PC-3 (cell line): ENCODE data around the gene ZNF862. TPM values are rescaled to one million over a fixed set of nuclear protein-coding genes. Genes with fewer than 3 reads are reported as not detected.

Experiments used
- ATAC-seq: fragments of 200-7000 bp; cut with Tn5 transposase; 2 replicates; pipeline ENCODE4 v1.9.1; 2020; ENCODE audit warnings: mild to moderate bottlenecking, moderate library complexity
- BruUV-seq: library from RNA; stranded (reverse); fragments of 400-500 nt; replicated peaks from 2 replicates; lab custom pipeline; 2021; lab: Mats Ljungman, UMichigan
- CTCF ChIA-PET: fragments of 300-600 bp; sonication (Branson Sonifier 250); formaldehyde crosslinking; loops from one replicate; lab custom pipeline; 2022; ENCODE audit warnings: antibody characterized with exemption; lab: Charles Lee
- POLR2A ChIA-PET: fragments of 300-600 bp; sonication (Branson Sonifier 250); formaldehyde crosslinking; loops from one replicate; lab custom pipeline; 2022; ENCODE audit warnings: antibody characterized with exemption; ENCODE audit not compliant: unreplicated experiment; lab: Charles Lee
- DNase-seq: peaks from one replicate; pipeline ENCODE4 v3.0.0-alpha.2; 2015
- H2AFZ ChIP-seq: fragments of 300-600 bp; sonication (generic); 2 replicates; pipeline ENCODE4 v1.6.0; 2016; ENCODE audit warnings: antibody characterized with exemption, low read length
- H3F3A ChIP-seq: fragments of 300-600 bp; sonication (generic); one replicate; pipeline ENCODE4 v1.6.0; 2017; ENCODE audit warnings: antibody characterized with exemption, low read length, control low read depth, mild to moderate bottlenecking; ENCODE audit not compliant: unreplicated experiment
- H3K27ac ChIP-seq: fragments of 300-600 bp; sonication (generic); 2 replicates; pipeline ENCODE4 v1.5.1; 2016; ENCODE audit warnings: mild to moderate bottlenecking, low read length
- H3K27me3 ChIP-seq: fragments of 300-600 bp; sonication (generic); 2 replicates; pipeline ENCODE4 v1.6.1; 2016; ENCODE audit warnings: low read length, mixed read lengths
- H3K36me3 ChIP-seq: fragments of 300-600 bp; sonication (generic); 2 replicates; pipeline ENCODE4 v1.6.1; 2016; ENCODE audit warnings: low read depth, mixed run types, low read length, mixed read lengths
- H3K4me1 ChIP-seq: fragments of 300-600 bp; sonication (generic); 2 replicates; pipeline ENCODE4 v1.5.1; 2016; ENCODE audit warnings: low read length; ENCODE audit not compliant: insufficient read depth
- H3K4me2 ChIP-seq: fragments of 300-600 bp; sonication (generic); 2 replicates; pipeline ENCODE4 v1.6.0; 2016; ENCODE audit warnings: low read length
- H3K4me3 ChIP-seq: fragments of 300-600 bp; sonication (generic); 2 replicates; pipeline ENCODE4 v1.5.1; 2016; ENCODE audit warnings: mild to moderate bottlenecking, low read length, mixed read lengths
- H3K79me2 ChIP-seq: fragments of 300-600 bp; sonication (generic); 2 replicates; pipeline ENCODE4 v1.6.1; 2017; ENCODE audit warnings: low read length, mixed read lengths
- H3K9ac ChIP-seq: fragments of 300-600 bp; sonication (generic); 2 replicates; pipeline ENCODE4 v1.6.0; 2016; ENCODE audit warnings: mild to moderate bottlenecking, low read length
- H3K9me2 ChIP-seq: fragments of 300-600 bp; sonication (generic); replicated peaks from 2 replicates; pipeline ENCODE4 v1.6.1; 2016; ENCODE audit warnings: mixed run types, low read length, mixed read lengths
- H3K9me3 ChIP-seq: fragments of 300-600 bp; sonication (generic); 2 replicates; pipeline ENCODE4 v1.6.1; 2016; ENCODE audit warnings: low read length, mixed read lengths
- H4K20me1 ChIP-seq: fragments of 300-600 bp; sonication (generic); 2 replicates; pipeline ENCODE4 v1.6.1; 2016; ENCODE audit warnings: low read length, mixed read lengths
- CTCF ChIP-seq: fragments of 300-600 bp; sonication (generic); conservative IDR thresholded peaks from 2 replicates; pipeline ENCODE4 v1.5.1; 2017; ENCODE audit warnings: antibody characterized with exemption, low read depth, mild to moderate bottlenecking, low read length
- EZH2 ChIP-seq: fragments of 300-600 bp; sonication (generic); IDR thresholded peaks from one replicate; pipeline ENCODE4 v1.6.1; 2017; ENCODE audit warnings: antibody characterized with exemption, mild to moderate bottlenecking, low read length; ENCODE audit not compliant: unreplicated experiment
- intact Hi-C: fragments of 100-400 bp; cut with micrococcal nuclease; formaldehyde crosslinking; loops from 2 replicates; pipeline ENCODE4 v1.9.0; 2023
- total RNA-seq: library from RNA; depleted of rRNA; stranded (reverse); fragments of >200 nt; gene quantifications from 2 replicates; pipeline ENCODE4 v1.2.3, GENCODE V29; 2014

ZNF862 gene
- total RNA-seq, 1 experiment from 2014 or later, result 3.0 TPM

- Histone ChIP-seq H3K36me3 (no peaks in the 10 kb centered on the region), H3K9me3 (no peaks in the 10 kb centered on the region), H3K27ac (no peak overlapping the region), H3F3A (no peaks in the 10 kb centered on the region), H3K4me1 (peaks cover 16% of the 10 kb centered on the region), H3K27me3 (no peaks in the 10 kb centered on the region), H3K9me2 (no peaks in the 10 kb centered on the region), H4K20me1 (no peaks in the 10 kb centered on the region), H2AFZ (no peak overlapping the region), H3K9ac (no peak overlapping the region), H3K79me2 (peaks cover 12% of the 10 kb centered on the region; the same call in 1 of the 2 replicates), H3K4me3 (no peak overlapping the region), H3K4me2 (no peak overlapping the region)
- ATAC-seq (no peak), DNase-seq (no peak)
- intact Hi-C loops, result no loop called here
- ChIA-PET POLR2A (interaction anchor here (0.6 kb wide), 1 partner anchor 274 kb away, joined by 15 read pairs; no protein-coding TSS in a partner anchor), CTCF (no interaction called here)
- no TSS peak for BruUV-seq
- no peak for TF ChIP-seq CTCF
These were observed 33.4 kb downstream of the ZNF862 start for GRCh38 chr7:149871576-149871975.

- no peaks in the 10 kb centered on the region for H3K9me2 ChIP-seq
- CTCF ChIA-PET, result no interaction called here
- POLR2A ChIA-PET, result no interaction called here
- TF ChIP-seq CTCF (peak; percentile 32), EZH2 (no peak)
- DNase-seq (peak; percentile 69), ATAC-seq (peak; percentile 53)
- H4K20me1 ChIP-seq, result no peaks in the 10 kb centered on the region
- TSS peak; percentile 49 for BruUV-seq
- H2AFZ ChIP-seq, result peak overlapping the region; percentile 98
- no peaks in the 10 kb centered on the region for H3K36me3 ChIP-seq
- no peaks in the 10 kb centered on the region for H3K27me3 ChIP-seq
- peak overlapping the region; percentile 85 for H3K4me2 ChIP-seq
- peak overlapping the region; percentile 74 for H3K9ac ChIP-seq
- no peaks in the 10 kb centered on the region for H3F3A ChIP-seq
- peak overlapping the region; percentile 92 for H3K4me3 ChIP-seq
- H3K4me1 ChIP-seq, result peaks cover 16% of the 10 kb centered on the region
- no peaks in the 10 kb centered on the region for H3K9me3 ChIP-seq
- intact Hi-C loops, result loop anchor here (1.0 to 2.0 kb wide), 2 partner anchors 34 to 100 kb away; partner anchors contain the start of genes ZNF467 and ZNF862
- H3K27ac ChIP-seq, result peak overlapping the region; percentile 7; the same call in 1 of the 2 replicates
- peaks cover 12% of the 10 kb centered on the region; the same call in 1 of the 2 replicates for H3K79me2 ChIP-seq
These were observed 34.4 kb downstream of the ZNF862 start for GRCh38 chr7:149872419-149873073.
